ENCODE results near the gene HPS5.

GRCh38 chr11:18332891-18333290 is 11.0 kb upstream of the HPS5 start:
- TF ChIP-seq CTCF (IDR thresholded peaks at IDR 0.05) = no peak
- TF ChIP-seq POLR2A (IDR thresholded peaks at IDR 0.05) = no peak

Data from adrenal gland (tissue), 5 donors.